ENCODE results near the gene TRABD.
A peak's percentile ranks its signal among the peaks of the same experiment; 100 is the strongest.

The TRABD gene

DNA sequence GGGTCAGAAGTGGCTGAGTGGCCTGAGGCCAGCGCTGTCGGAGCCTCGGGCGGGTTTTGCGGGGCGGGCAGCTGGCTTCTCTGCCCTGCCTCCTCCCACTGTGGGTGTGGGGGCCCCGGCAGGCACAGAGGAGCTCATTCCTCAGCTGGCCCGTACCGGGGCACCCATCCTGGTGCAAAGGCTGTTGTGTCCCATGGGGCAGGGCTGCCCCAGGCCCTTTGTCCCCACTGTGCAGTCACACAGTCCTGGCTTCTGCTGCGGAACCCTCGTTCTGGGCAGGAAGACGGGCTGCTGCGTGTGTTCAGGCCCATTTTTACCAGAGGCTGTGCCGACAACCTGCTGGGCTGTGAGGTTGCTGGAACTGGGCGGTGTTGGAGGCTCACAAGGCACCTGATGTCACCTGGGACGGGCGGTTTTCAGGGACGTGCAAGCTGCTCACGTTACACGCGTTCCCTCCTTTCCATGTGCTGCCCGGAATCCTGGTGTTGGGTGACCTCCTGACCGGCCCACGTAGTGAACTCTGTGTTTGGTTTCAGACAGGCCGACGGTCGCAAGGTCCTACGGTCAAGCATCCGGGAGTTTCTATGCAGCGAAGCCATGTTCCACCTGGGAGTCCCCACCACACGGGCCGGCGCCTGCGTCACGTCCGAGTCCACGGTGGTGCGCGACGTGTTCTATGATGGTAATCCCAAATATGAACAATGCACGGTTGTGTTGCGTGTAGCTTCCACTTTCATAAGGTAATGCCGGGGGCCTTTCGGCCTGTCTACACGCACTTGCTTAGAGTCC is 20.3 kb downstream of the TRABD start:
- no peak for DNase-seq

DNA sequence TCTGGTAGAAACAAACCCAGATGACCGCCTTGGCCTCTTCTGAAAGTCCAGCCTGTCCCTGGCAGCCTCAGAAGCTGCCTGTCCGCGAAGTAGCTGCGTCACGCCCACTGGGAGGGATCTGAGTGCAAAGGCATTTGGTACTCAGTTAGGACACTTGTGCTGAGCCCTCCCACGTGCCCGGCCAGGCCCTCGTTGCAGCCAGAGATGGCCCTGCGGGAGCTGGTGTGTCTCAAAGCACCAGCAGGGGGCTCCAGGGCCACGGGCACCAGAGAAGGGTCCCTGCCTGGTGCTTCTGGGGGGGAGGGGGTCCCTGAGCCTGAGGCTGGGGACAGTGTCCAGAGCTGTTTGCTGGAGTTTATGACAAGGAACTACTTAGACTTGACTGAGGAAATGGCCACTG is 20.9 kb downstream of the TRABD start:
- no peak for DNase-seq

- no peak for DNase-seq
These were observed 21.8 kb downstream of the TRABD start for GRCh38 chr22:50207383-50208140.

GRCh38 chr22:50208430-50208938 is 22.8 kb downstream of the TRABD start:
- DNase-seq: no peak

DNA sequence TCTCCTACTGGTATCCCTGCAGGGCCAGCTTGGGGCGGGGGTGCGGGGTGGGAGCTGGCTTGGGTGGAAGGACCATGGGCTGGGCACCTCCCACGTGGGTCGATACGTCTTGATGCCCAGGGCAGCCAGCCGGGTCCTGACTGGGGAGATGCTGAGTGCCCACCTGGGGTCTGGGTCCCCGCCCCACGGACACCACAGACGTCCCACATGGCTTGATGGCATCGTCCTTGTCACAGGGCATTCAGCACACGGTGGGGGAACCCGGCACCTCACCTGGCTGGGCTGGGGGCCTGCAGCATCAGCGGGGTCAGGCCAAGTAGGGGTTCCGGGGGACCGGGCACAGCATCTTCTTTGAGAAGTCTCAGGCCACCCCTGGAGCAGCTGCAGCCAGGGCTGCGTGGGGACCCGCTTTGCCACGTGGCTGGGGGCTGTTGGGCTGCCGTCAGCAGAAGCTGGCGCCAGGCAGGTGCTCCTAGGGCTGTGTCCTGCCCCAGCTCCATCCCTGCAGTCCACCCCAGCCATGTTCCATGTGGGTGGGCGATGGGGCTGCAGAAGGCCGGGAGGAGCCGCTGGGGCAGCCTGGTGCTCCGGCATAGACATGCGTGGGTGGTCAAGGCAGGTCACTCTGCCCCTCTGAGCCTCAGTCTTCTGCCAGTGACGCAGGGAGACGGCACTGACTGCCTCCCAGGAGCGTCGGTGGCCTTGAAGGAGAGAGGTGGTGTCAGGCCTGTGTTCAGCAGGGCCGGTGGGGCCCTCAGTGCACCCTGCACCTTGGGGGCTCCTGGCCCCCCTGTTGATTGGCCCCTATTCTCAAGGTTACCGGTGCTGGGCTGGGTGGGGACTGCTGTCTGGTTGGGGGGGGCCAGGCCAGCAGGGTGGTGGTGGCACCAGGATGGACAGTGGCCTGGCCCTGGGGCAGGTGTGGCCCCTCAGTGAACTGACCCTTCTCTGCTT is 23.5 kb downstream of the TRABD start:
- no peak for DNase-seq

- peak; percentile 51 for DNase-seq
These were observed 24.2 kb downstream of the TRABD start for GRCh38 chr22:50209893-50210292.

GRCh38 chr22:50210378-50211139 is 24.8 kb downstream of the TRABD start:
- DNase-seq: no peak

DNA sequence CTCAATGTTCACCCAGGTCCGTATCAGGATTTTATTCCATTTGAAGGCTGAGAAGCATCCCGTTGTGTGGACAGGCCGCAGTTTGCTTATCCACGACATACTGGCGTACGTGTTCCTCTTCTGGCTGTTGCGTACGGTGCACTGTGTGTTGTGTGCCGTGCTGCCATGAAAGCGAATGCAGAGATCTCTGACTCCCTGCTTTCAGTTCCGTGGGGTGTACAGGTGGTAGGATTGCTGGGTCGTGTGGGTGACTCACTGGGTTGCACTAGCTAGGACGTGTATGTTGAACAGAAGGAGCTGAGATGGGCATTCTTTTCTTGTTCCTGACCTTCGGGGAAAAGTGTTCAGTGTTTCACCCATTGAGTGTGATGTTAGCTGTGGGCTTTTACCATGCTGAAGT is 25.4 kb downstream of the TRABD start:
- no peak for DNase-seq

GRCh38 chr22:50213263-50213662 is 27.6 kb downstream of the TRABD start:
- no peak for DNase-seq

- DNase-seq: no peak
These were observed 29.8 kb downstream of the TRABD start for GRCh38 chr22:50215297-50216054.

GRCh38 chr22:50216055-50216683 is 30.5 kb downstream of the TRABD start:
- DNase-seq: no peak

DNA sequence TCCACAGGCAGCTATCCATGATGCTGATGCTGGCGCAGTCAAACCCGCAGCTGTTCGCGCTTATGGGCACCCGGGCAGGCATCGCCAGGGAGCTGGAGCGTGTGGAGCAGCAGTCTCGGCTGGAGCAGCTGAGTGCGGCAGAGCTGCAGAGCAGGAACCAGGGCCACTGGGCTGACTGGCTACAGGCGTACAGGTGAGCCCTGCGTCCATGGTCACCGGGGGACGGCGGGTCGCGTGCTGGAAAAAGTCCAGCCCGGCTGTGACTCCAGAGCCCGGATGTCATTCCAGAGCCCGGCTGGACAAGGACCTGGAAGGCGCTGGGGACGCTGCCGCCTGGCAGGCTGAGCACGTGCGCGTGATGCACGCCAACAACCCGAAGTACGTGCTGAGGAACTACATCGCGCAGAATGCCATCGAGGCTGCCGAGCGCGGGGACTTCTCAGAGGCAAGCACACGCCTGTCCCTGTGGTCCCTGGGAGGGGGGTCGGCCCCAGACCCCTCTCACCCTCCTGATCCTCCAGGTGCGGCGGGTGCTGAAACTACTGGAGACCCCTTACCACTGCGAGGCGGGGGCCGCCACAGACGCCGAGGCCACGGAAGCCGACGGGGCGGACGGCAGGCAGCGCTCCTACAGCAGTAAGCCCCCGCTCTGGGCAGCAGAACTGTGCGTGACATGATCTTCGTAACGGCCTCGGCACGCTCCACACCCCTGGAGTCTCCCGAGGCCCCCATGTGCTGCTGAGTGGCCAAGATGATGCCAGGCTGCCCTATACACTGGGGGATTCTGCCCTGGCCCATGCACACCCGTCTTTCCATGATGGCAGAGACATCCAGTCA is 31.2 kb downstream of the TRABD start:
- no peak for DNase-seq

- no peak for DNase-seq
These were observed 31.9 kb downstream of the TRABD start for GRCh38 chr22:50217543-50218152.

DNA sequence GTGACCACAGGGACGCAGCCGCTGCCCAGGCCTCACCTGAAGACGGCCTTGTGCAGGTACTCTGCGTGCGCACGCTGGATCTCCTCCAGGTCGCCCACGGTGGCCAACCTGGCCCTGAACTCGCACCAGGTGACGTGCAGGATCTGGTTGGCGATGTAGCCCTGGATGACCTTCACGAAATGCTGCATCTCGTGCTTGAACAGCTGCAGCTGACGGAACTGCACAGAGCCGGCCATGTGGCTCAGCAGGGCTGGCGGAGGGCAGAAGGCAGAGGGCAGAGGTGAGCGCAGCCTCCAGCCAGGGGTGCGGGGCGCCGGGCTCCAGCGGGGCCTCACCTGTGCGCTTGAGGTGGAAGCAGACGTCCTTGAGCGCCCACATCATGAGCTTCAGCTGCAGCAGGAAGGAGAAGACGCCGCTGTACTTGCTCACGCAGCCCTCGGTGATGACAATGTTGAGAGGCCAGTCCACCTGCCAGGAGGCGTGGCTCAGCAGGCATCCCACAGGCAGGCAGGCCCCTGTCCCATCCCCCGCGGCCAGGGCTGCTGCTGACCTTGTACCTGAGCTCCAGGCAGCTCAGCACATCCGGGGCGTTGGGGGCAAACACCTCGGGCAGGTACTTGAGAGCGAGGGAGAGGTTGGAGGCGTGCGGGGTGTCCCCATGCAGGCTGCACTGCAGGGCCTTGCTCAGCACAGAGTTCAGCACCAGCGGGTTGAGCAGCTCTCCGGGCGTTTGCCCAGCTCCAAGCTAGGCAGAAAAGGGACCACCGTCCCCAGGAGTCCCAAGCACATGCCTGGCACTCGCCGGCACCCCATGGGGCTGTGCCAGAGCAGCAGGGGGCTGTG is 32.7 kb downstream of the TRABD start:
- DNase-seq: no peak

DNA sequence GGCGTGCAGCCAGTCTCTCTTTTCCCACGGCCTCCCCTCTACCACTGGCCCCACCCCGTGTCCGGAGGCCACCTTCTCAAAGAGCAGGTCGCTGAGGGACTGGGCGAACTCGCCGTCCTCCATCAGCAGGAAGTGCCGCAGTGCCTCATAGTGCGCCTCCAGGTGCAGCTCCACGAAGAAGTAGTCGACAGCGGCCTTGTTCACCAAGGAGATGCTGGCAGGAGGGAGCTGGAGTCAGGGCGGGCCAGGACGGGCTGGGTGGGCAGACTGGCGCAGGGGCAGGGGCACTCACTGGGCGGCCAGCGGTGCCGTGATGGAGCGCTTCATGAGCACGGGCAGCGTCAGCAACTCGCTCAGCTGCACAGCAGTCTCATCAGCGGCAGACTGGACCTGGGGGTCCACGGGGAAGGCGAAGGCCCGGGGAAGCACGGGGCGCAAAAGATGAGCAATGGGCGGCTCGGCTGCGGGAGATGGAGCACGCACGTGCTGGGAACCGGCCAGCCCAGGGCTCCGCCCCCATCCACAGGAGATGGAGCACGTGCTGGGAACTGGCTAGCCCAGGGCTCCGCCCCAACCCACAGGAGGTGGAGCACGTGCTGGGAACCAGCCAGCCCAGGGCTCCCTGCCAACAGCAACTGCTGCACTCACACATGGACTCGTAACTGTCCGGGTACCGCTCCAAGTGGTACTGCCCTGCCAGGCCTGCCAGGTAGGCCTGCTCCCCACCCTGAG is 33.4 kb downstream of the TRABD start:
- DNase-seq: peak; percentile 7

GRCh38 chr22:50219800-50220602 is 34.3 kb downstream of the TRABD start:
- DNase-seq: no peak

Measured in kidney glomerular epithelial cell (primary cell).